Heart right ventricle (tissue), 16 donors: ENCODE data around the gene EXOC2. TPM values are rescaled to one million over a fixed set of nuclear protein-coding genes. Genes with fewer than 3 reads are reported as not detected.

Source experiments
- ATAC-seq, 8 donors: fragments of 200-7000 bp; cut with Tn5 transposase; one replicate each; pipeline ENCODE4 v1.9.1; 2020; ENCODE audit warnings: mild to moderate bottlenecking in 8 of 8, moderate library complexity in 8 of 8, moderate number of reproducible peaks in 1 of 8
- DNase-seq, 2 donors: peaks; one replicate each; pipeline ENCODE4 v3.0.0-alpha.2; 2020
- H3K27ac ChIP-seq, 10 donors: fragments of 200-600 bp; sonication (generic) in 2 of 10; one replicate each; pipeline versions ENCODE4 v1.5.0 to v1.8.0; 2020 to 2022; ENCODE audit warnings: mild to moderate bottlenecking in 3 of 10
- H3K27me3 ChIP-seq, 7 donors: fragments of 200-600 bp; one replicate each; pipeline ENCODE4 v1.8.0; 2021 to 2022; ENCODE audit warnings: mild to moderate bottlenecking in 2 of 7
- H3K36me3 ChIP-seq, 9 donors: fragments of 200-600 bp; sonication (generic) in 1 of 9; one replicate each; pipeline versions ENCODE4 v1.5.0 to v1.8.0; 2020 to 2022; ENCODE audit warnings: mild to moderate bottlenecking in 2 of 9
- H3K4me1 ChIP-seq, 9 donors: fragments of 200-600 bp; sonication (generic) in 1 of 9; one replicate each; pipeline versions ENCODE4 v1.5.0 to v1.8.0; 2020 to 2022; ENCODE audit warnings: mild to moderate bottlenecking in 4 of 9
- H3K4me3 ChIP-seq, 10 donors: fragments of 200-600 bp; sonication (generic) in 2 of 10; one replicate each; pipeline versions ENCODE4 v1.5.0 to v1.8.0; 2020 to 2022; ENCODE audit warnings: mild to moderate bottlenecking in 7 of 10, moderate library complexity in 2 of 10
- H3K9me3 ChIP-seq, 11 donors: fragments of 200-600 bp in 10 of 11; sonication (generic) in 2 of 11; one replicate each; pipeline versions ENCODE4 v1.5.0 to v1.8.0; 2013 to 2022; ENCODE audit warnings: mild to moderate bottlenecking in 2 of 11, control low read depth in 1 of 11, moderate library complexity in 1 of 11
- CTCF ChIP-seq, 9 donors: fragments of 200-600 bp; sonication (generic) in 2 of 9; IDR thresholded peaks; one replicate each; pipeline versions ENCODE4 v1.5.0 to v1.8.0; 2021 to 2022; ENCODE audit warnings: antibody characterized with exemption in 9 of 9, mild to moderate bottlenecking in 5 of 9, moderate library complexity in 1 of 9
- WGBS, 2 donors: extraction: QIAGEN DNeasy Blood & Tissue Kit; methylation state at CpG; one replicate each; pipeline ENCODE4 v1.1.7; 2013; ENCODE audit warnings: inconsistent platforms in 1 of 2; 5-methylcytosine and 5-hydroxymethylcytosine counted together
- intact Hi-C, 10 donors: fragments of 100-400 bp; cut with DNase I; formaldehyde crosslinking; loops; one replicate each; pipeline versions ENCODE4 v1.11.1 to v1.14.2; 2022
- polyA plus RNA-seq, 2 donors: library from polyadenylated mRNA; stranded (reverse); fragments of 200-250 nt; gene quantifications; one replicate each; pipeline ENCODE4 v1.2.3, GENCODE V29; 2013
- total RNA-seq, 10 donors: library from RNA; stranded (reverse); fragmentation: NEBNext Ultra II Directional in 3 of 10; extraction: Animal tissue kit (Norgen Biotek cat#: 25700) in 3 of 10; gene quantifications; one replicate each; pipeline versions ENCODE4 v1.2.1 to v1.2.4, GENCODE V29; 2021 to 2023
- donor health status: Arrhythmogenic right ventricular cardiomyopathy.
- donor health status: ischemic (EF 13 %, LVEDD 7.1; RV severe dilation, severe dysfunction).
- donor health status: healthy with polysubstance abuse.
- donor health status: DM: no; HTN: yes; CAD: no.
- donor health status: DM: no; HTN: no; CAD: no.
- donor health status: ischemic (EF 25% LVEDD 6.9; RV normal size, moderate dysfunction).
- donor health status: ischemic (EF 25% LVEDD 5.7; RV mildly dilated, moderate dysfunction).
- donor health status: healthy.
- donor health status: DM: yes; HTN: yes; CAD: no.
- donor health status: Ischemic cardiomyopathy.
- donor health status: ischemic (EF 35%, LVEDD 5.7; RV mildly dilated, moderate dysfunction).
- donor health status: nonischemic (EF 11% LVEDD 7.7; RV severe dilation, severe dysfunction).
- donor health status: DM: yes; HTN: yes; CAD: no.
- donor health status: PGD.
- donor health status: ischemic (EF 29% LVEDD 5.4; RV normal size, mild dysfunction).
- donor health status: nonischemic (EF 23%, LVEDD 6.1; RV moderate dilation, normal function).

The EXOC2 gene
- total and polyA plus RNA-seq, 12 donors: 4.0 to 18.4 (median 12.9) TPM

- Histone ChIP-seq H3K27me3 (peaks cover 0 to 6% (median 0%) of the 10 kb centered on the region in 7 donors), H3K36me3 (no peaks in the 10 kb centered on the region), H3K4me3 (no peak overlapping the region), H3K27ac (no peak overlapping the region), H3K4me1 (peaks cover 0 to 6% (median 0%) of the 10 kb centered on the region in 9 donors), H3K9me3 (no peaks in the 10 kb centered on the region)
- WGBS, 2 donors: 72 to 85% methylated on average over 3 of the region's 3 CpGs
- DNase-seq: no peak
- intact Hi-C loops: no loop called here
- no peak for TF ChIP-seq CTCF (IDR thresholded peaks at IDR 0.05)
- ATAC-seq: no peak
These were observed 219.6 kb downstream of the EXOC2 start for GRCh38 chr6:473356-473755.

- Histone ChIP-seq H3K27ac (no peak overlapping the region), H3K27me3 (peaks cover 0 to 22% (median 15%) of the 10 kb centered on the region in 7 donors), H3K4me1 (peaks cover 0 to 6% (median 0%) of the 10 kb centered on the region in 9 donors), H3K36me3 (no peaks in the 10 kb centered on the region), H3K4me3 (no peak overlapping the region), H3K9me3 (no peaks in the 10 kb centered on the region)
- intact Hi-C loops: no loop called here
- ATAC-seq: no peak
- 82 to 84% methylated on average over 16 of the region's 16 CpGs for WGBS, 2 donors
- no peak for TF ChIP-seq CTCF (IDR thresholded peaks at IDR 0.05)
- no peak for DNase-seq
These were observed 222.0 kb downstream of the EXOC2 start for GRCh38 chr6:470901-471448.

GRCh38 chr6:470051-470900, 222.7 kb downstream of the EXOC2 start:
- no peak for ATAC-seq
- H3K36me3 ChIP-seq: no peaks in the 10 kb centered on the region
- no peak for DNase-seq
- 82 to 91% methylated on average over 25 of the region's 25 CpGs for WGBS, 2 donors
- intact Hi-C loops: no loop called here
- TF ChIP-seq CTCF (IDR thresholded peaks at IDR 0.05): no peak
- no peak overlapping the region for H3K4me3 ChIP-seq
- peaks cover 0 to 28% (median 22%) of the 10 kb centered on the region in 7 donors for H3K27me3 ChIP-seq
- H3K9me3 ChIP-seq: no peaks in the 10 kb centered on the region
- H3K27ac ChIP-seq: no peak overlapping the region
- H3K4me1 ChIP-seq: peaks cover 0 to 6% (median 0%) of the 10 kb centered on the region in 9 donors

- no peak for TF ChIP-seq CTCF (IDR thresholded peaks at IDR 0.05)
- ATAC-seq: no peak
These were observed 225.3 kb downstream of the EXOC2 start for GRCh38 chr6:467671-468082.

More at GRCh38 chr6:467671-468082, 225.3 kb downstream of the EXOC2 start:
- Histone ChIP-seq H3K27ac (no peak overlapping the region), H3K27me3 (peaks cover 0 to 47% (median 37%) of the 10 kb centered on the region in 7 donors), H3K4me3 (no peak overlapping the region), H3K4me1 (no peaks in the 10 kb centered on the region), H3K36me3 (no peaks in the 10 kb centered on the region), H3K9me3 (no peaks in the 10 kb centered on the region)
- no peak for DNase-seq
- WGBS, 2 donors: 88 to 92% methylated on average over 15 of the region's 15 CpGs
- intact Hi-C loops: no loop called here
